ENCODE measurements around the gene CASKIN1.
A peak's percentile ranks its signal among the peaks of the same experiment; 100 is the strongest.

- TF ChIP-seq CTCF (IDR thresholded peaks at IDR 0.05) (no peak), POLR2AphosphoS5 (IDR thresholded peaks at IDR 0.05) (peak; percentile 57 to 58), POLR2A (IDR thresholded peaks at IDR 0.05) (peak in 2 of 4 donors; percentile 24 to 40)
Observed at GRCh38 chr16:2170080-2170479, 26.3 kb downstream of the CASKIN1 start.
